HG02623 (cell line): ENCODE results near the gene TFAM.
"Not testable (repeated sequence)": the region's sequence is repeated elsewhere in the genome, so short reads cannot be mapped to it uniquely, and the experiment has no call there.

ENCODE experiments used
- ATAC-seq: cut with Tn5 transposase; IDR thresholded peaks from one replicate; pipeline ENCODE4 v1.9.1; 2021; ENCODE audit warnings: moderate library complexity; ENCODE audit not compliant: unreplicated experiment

The TFAM gene

GRCh38 chr10:58372607-58373441 is 12.4 kb upstream of the TFAM start:
- ATAC-seq = peak; percentile 78

GRCh38 chr10:58373442-58373827 is 11.8 kb upstream of the TFAM start:
- ATAC-seq = peak; percentile 10

DNA sequence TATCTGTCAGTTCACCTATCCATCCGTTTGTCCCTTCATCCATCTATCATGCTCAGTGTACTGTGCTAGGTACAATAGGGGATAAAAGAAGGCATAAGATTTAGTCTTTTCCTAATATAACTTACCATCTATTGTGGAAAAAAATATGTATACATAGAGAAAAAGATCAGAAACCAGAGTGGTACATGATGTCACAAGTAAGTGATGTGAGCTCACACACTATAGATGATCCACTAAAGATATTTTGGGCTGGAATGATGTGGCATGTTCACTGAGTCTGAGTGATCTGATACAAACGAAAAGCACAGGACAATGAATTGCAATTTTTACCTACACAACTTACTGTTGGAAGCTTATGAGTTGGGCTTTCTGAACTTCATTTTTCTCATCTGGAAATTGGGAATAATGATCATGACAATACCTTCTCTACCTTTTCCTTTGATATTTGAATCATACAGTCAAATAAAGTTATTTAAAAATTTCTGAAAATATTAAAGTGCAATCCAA is 2.7 kb upstream of the TFAM start:
- no peak for ATAC-seq

GRCh38 chr10:58384095-58384494 is 1.1 kb upstream of the TFAM start:
- ATAC-seq = peak; percentile 56

DNA sequence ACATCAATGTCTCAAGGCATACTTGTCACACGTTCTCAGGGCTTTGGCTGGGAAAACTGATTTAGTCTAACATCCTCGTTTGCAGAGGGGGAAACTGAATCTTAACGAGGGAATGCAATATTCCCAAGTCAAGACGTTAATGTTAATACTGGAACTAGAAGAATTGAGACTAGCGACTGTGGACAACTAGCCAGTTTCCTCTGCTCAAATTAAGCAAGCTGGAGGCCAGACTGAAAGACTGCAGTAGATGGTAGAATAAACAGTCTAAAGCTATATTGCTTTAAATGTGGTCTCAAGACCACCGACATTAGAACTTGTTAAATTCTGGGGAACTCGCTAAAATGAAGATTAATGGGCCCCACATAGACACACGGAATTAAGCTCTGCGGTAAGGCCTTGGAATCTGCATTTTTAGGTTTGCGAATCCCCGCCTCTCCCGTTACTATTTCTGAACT is 639 bp upstream of the TFAM start:
- no peak for ATAC-seq

- peak; percentile 0 for ATAC-seq
Measured at GRCh38 chr10:58385784-58386112, 538 bp downstream of the TFAM start.

DNA sequence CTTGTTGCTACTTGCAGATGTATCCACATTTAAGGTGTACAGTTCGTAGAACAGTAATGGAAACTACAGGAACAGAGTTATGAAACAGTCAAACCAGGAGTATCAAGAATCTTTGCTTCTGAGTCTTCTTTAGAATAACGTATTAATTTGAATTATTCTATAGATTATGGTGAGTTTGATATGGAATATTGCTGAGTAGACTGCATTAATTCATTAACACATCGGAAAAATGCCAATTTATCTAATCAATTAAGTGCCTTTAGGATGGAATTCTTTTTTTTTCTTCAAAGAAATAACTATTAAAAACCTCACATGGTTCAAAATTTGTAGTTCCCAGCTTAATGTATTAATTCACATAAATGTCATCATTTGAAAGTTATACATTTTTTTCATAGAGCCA is 3.8 kb downstream of the TFAM start:
- ATAC-seq = no peak

- no peak for ATAC-seq
Measured at GRCh38 chr10:58393317-58393716, 8.1 kb downstream of the TFAM start.

GRCh38 chr10:58394471-58394870 is 9.3 kb downstream of the TFAM start:
- no peak for ATAC-seq

DNA sequence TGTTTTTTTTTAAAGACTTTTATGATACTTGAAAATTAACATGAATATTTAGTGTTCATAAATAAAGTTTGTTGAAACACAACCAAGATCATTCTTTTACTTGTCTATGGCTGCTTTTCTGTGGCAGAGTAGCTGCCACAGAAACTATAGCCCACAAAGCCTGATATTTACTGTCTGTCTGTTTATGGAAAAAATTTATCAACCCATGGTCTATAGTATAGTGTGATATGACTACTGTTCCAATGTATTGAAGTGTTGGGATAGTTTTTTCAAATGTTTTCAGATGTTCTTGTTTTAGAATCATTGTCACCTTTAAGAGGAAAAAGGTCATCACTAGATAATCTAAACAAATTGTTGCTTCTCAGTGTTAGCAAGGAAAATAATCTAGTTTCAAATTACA is 10.8 kb downstream of the TFAM start:
- ATAC-seq = no peak

GRCh38 chr10:58397830-58398229 is 12.6 kb downstream of the TFAM start:
- ATAC-seq = no peak

- no peak for ATAC-seq
Measured at GRCh38 chr10:58399410-58399809, 14.2 kb downstream of the TFAM start.

GRCh38 chr10:58400609-58401008 is 15.4 kb downstream of the TFAM start:
- ATAC-seq = no peak

DNA sequence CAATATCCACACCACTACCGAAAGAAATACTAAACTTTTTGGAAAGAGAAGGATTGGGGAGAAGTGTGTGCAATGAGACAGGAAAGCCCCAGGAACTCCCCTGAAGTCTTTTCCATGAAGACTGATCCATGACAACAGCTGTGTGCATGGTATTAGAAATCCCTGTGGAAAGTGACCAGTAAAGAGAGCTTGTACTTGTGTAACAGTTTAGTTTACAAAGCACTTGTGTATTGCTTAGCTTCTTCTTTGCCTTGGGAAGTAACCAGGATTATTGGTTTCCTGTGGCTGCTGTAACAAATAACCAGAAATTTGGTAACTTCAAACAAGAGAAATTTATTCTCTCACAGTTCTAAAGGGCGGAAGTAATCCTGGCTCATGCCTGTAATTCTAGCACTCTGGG is 18.8 kb downstream of the TFAM start:
- no peak for ATAC-seq

DNA sequence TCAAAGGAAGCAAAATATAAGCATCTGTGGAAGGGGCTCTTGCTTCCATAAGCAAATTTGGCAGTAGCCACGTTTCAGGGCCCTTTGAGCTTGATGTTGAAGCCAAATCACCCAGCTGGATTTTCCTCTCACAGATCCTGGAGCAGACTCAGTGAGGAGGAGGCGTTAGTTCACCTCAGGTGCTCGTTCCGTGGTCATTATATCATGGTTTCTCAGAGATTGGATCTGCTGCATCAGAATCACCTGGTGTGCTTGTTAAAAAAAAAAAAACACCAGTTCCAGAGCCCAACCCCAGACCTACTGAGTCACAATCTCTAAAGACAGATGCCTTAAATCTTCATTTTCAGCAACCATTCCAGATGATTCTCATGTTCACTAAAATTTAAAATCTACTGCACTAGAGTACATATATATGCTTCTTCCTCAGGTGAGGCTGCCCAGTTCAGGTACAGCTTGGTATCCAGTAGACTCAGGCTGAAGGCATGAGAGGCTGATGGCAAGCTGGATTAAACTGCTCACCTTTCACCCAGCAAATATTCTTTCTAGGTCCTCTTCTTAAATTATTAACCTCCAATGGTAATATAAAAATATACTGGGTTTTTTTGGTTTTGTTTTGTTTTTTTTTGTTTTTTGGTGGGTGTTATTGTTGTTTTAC is 24.9 kb downstream of the TFAM start:
- ATAC-seq = no peak

DNA sequence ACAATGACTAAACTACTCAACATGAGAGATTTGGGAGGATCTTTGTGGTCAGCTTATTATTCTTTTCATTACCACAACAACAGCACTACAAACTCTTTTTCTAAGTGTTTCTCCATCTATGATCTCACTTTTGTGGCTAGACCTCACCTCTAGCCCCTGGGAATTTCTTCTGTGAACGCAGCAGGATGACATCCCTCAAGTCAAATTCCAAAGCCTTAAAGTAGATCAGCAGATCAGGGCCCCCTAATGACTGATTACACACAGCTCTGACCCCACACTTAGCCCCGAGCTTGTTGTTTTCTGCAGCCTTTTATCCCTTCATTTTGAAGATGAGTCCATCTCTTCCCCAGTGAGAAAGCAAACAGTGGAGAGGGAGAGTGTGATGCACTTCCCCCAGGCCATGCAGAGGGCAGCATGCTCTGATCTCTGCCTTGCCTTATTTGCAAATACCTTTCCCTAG is 27.3 kb downstream of the TFAM start:
- no peak for ATAC-seq

- ATAC-seq = no peak
Measured at GRCh38 chr10:58414270-58415041, 29.2 kb downstream of the TFAM start.

DNA sequence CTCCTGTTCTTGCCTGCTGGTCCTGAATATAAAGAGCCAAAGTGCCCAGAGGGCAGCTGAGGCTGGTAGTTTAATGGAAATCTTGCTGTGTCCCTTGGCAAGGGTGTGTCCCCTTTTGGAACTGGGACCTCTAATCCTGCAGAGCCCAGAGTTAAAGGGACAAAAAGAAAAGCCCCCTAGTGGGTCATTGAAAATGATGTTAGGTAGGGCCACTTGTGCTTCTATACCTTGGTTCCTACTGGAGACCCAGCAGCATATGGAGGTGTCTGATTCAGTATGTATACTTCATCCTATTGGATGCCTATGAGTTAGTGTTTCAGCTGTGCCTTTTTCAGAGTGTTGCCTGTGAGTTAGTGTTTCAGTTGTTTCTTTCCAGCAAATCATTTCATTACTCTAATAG is 30.5 kb downstream of the TFAM start:
- no peak for ATAC-seq

GRCh38 chr10:58417902-58418301 is 32.7 kb downstream of the TFAM start:
- not testable (repeated sequence) for ATAC-seq

GRCh38 chr10:58424176-58424575 is 39.0 kb downstream of the TFAM start:
- ATAC-seq = no peak

DNA sequence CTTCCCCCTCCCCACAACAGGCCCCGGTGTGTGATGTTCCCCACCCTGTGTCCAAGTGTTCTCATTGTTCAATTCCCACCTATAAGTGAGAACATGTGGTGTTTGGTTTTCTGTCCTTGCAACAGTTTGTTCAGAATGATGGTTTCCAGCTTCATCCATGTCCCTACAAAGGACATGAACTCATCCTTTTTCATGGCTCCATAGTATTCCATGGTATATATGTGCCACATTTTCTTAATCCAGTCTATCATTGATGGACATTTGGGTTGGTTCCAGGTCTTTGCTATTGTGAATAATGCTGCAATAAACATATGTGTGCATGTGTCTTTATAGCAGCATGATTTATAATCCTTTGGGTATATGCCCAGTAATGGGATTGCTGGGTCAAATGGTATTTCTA is 43.2 kb downstream of the TFAM start:
- ATAC-seq = not testable (repeated sequence)
